Measurements from ENCODE around the gene NCKAP5L. TPM values are rescaled to one million over a fixed set of nuclear protein-coding genes. Genes with fewer than 3 reads are reported as not detected.

Gene NCKAP5L
- total and polyA plus RNA-seq, 9 of the 15 experiments (the other 6 are each of a cell fraction or from before 2014, with no cell fraction given) = 0.01 to 14.4 (median 3.7) TPM

- TF ChIP-seq MLX (CRISPR knock-in tag; conservative IDR thresholded peaks at IDR 0.05) (no peak), TEAD4 (IDR thresholded peaks at IDR 0.05; ENCODE audit: low read length) (no peak; the same call in 1 of the 2 replicates), TEAD4 (CRISPR knock-in tag; IDR thresholded peaks at IDR 0.05; ENCODE audit: borderline replicate concordance) (no peak), RBM34 (IDR thresholded peaks at IDR 0.05; ENCODE audit: borderline replicate concordance, insufficient read depth, low read length) (no peak), SIRT6 (IDR thresholded peaks at IDR 0.05; ENCODE audit: low read depth, low read length) (no peak), PTBP1 (IDR thresholded peaks at IDR 0.05; ENCODE audit: low read depth, low read length) (no peak), E2F1 (CRISPR knock-in tag; IDR thresholded peaks at IDR 0.05) (no peak), NFIC (IDR thresholded peaks at IDR 0.05) (no peak), ZNF507 (tag; conservative IDR thresholded peaks at IDR 0.05) (no peak), NFATC3 (IDR thresholded peaks at IDR 0.05) (no peak), ZBTB7A (IDR thresholded peaks at IDR 0.05; ENCODE audit: borderline replicate concordance, control insufficient read depth, low read depth, low read length) (no peak), ZBTB26 (CRISPR knock-in tag; IDR thresholded peaks at IDR 0.05) (no peak), ZNF12 (CRISPR knock-in tag; IDR thresholded peaks at IDR 0.05) (no peak), USF2 (CRISPR knock-in tag; IDR thresholded peaks at IDR 0.05) (no peak), IFI16 (CRISPR knock-in tag; IDR thresholded peaks at IDR 0.05) (no peak), SRSF1 (IDR thresholded peaks at IDR 0.05; ENCODE audit: low read depth, low read length) (no peak), RB1 (IDR thresholded peaks at IDR 0.05; ENCODE audit: low read depth) (no peak), IRF1 (CRISPR knock-in tag; IDR thresholded peaks at IDR 0.05; ENCODE audit: borderline replicate concordance) (no peak), TFAM (CRISPR knock-in tag; conservative IDR thresholded peaks at IDR 0.05) (no peak), ZNF347 (CRISPR knock-in tag; IDR thresholded peaks at IDR 0.05; ENCODE audit: low read depth) (no peak), NRF1 (conservative IDR thresholded peaks at IDR 0.05 in 1 of 2, IDR thresholded peaks at IDR 0.05 in 1 of 2) (no peak; a peak in 1 of 4 replicates), DDX20 (tag; IDR thresholded peaks at IDR 0.05; ENCODE audit: low read depth) (no peak)
Observed at GRCh38 chr12:49750027-49750995, 77.9 kb downstream of the NCKAP5L start (continued).

All from K562 (cell line).